GM04503 (cell line): ENCODE data around the gene ZNF664.
A peak's percentile ranks its signal among the peaks of the same experiment; 100 is the strongest.
"Not testable (repeated sequence)": the region's sequence is repeated elsewhere in the genome, so short reads cannot be mapped to it uniquely, and the experiment has no call there.

Experiments
- DNase-seq: peaks from one replicate; pipeline ENCODE4 v3.0.0-alpha.2; 2012; ENCODE audit warnings: low read depth

The ZNF664 gene

GRCh38 chr12:123941624-123942237 lies 31.3 kb upstream of the ZNF664 start:
- DNase-seq: no peak

- peak; percentile 90 for DNase-seq
These were observed 30.8 kb upstream of the ZNF664 start for GRCh38 chr12:123942238-123942653.

DNA sequence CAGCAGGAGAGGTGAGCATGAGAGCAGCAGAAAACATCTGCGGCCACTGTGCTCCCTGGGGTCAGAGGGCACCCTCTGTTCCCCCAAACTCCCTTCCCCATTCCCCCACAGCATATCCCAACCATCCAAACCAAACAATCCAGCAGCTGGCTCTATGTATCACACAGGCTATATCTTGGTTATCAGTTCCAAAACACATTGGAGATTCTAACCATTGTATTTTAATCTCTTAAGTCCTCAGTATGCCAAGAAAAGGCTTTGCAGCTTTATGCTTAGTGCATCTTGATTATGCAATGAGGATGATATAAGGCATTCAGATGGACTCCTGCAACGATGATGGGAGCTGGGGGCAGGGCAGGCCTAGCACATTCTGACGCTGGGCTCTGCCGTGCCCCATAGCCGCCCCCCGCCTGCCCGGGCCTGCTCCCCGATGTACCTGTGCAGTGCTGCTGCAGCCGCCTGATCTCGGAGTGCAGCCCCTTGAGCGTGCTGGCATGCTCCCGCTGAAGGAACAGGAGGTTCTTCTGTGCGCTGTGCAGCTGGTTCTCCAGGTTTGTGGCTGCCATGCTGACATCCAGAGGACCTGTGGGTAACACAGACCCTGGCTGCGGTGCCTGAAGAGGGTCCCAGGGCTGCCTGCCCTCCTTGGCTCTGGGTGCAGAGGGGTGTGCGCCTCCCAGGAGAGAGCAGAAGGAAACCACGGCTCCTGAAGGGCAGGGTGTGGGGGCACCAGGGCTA lies 29.9 kb upstream of the ZNF664 start:
- no peak for DNase-seq

GRCh38 chr12:123943816-123944215 lies 29.2 kb upstream of the ZNF664 start:
- DNase-seq: no peak

DNA sequence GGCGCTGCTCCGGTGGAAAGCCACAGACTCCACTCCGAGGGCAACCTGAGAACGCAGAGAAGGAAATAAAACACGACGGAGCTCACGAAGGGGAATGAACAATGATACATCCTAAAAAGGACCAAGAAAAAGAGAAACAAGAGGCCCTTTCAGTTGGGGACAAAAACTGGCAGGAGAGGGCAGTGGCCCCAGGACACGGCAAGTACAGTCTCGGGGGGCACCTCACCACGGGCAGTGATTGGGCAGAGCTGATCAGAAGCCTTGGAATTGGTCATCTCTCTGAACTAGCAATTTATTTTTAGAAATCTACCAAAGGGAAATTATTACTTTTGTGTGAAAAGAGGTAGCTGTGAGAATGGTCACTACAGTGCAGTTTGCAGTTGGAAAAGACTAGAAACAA lies 28.3 kb upstream of the ZNF664 start:
- no peak for DNase-seq

DNA sequence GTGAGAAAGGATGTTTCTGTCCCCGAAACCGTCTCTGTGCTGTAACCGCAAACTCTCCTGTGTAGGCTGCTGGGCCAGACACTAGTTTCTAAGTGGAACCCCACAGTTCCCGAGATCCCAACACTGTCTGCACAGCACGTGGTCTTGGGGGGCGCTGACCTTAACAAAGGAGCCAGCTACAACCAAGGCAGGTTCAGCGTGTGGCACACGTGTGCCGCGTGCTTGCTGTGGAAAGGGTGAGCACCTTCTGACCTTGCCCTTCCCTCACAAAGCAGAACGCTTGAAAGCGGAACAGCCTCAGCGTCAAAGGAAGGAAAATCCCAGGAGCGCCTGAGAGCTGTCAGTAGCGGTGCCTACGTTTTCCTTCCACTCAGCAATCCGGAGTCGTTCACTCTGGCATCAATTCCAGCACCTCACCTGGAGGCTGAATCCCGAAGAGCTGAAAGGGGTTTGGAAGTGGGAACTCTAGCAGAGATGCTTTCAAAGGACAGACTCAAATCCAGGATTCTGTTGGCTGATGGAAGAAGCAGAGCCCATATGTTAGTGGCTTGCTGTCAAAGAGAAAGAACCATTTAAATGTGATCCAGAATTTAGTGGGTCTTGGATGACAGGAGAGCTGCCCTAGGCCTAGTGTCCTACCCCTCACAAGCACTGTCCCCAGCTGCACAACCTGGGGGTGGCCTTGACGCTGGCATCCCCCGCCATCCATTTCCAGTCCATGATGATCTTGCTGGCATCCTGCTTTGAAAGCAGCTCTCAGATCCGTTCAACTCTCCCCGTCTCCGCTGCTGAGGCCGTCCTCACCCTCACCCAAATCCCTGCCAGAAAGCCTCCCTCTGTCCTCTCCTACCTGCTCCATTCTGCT lies 27.5 kb upstream of the ZNF664 start:
- DNase-seq: no peak

GRCh38 chr12:123946152-123946515 lies 26.9 kb upstream of the ZNF664 start:
- DNase-seq: no peak

DNA sequence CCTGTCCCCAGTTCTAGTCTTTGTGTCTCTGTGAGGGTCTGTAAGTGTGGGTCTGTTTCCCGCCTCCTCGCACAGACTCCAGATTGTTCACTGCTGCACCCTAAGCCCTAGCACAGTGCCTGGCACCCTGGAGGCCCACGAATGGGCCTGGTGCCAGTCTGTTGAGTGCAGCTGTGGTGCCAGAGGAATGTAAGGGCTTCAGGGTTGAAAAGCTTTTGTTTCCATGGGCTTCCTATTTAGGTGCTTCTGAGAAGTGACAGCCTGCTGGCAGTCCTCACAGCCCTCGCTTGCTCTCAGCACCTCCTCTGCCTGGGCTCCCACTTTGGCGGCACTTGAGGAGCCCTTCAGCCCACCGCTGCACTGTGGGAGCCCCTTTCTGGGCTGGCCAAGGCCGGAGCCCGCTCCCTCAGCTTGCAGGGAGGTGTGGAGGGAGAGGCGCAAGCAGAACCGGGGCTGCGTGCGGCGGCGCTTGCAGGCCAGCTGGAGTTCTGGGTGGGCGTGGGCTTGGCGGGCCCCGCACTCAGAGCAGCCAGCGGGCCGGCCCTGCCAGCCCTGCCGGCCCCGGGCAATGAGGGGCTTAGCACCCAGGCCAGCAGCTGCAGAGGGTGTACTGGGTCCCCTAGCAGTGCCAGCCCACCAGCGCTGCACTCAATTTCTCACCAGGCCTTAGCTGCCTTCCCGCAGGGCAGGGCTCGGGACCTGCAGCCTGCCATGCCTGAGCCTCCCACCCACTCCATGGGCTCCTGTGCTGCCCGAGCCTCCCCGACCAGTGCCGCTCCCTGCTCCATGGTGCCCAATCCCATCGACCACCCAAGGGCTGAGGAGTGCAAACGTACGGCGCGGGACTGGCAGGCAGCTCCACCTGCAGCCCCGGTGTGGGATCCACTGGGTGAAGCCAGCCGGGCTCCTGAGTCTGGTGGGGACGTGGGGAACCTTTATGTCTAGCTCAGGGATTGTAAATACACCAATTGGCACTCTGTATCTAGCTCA lies 26.2 kb upstream of the ZNF664 start:
- not testable (repeated sequence) for DNase-seq

DNA sequence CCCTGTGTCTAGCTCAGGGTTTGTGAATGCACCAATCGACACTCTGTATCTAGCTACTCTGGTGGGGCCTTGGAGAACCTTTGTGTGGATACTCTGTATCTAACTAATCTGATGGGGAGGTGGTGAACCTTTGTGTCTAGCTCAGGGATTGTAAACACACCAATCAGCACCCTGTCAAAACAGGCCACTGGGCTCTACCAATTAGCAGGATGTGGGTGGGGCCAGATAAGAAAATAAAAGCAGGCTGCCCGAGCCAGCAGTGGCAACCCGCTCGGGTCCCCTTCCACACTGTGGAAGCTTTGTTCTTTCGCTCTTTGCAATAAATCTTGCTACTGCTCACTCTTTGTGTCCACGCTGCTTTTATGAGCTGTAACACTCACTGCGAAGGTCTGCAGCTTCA lies 25.5 kb upstream of the ZNF664 start:
- not testable (repeated sequence) for DNase-seq

- no peak for DNase-seq
These were observed 24.6 kb upstream of the ZNF664 start for GRCh38 chr12:123948401-123948795.

DNA sequence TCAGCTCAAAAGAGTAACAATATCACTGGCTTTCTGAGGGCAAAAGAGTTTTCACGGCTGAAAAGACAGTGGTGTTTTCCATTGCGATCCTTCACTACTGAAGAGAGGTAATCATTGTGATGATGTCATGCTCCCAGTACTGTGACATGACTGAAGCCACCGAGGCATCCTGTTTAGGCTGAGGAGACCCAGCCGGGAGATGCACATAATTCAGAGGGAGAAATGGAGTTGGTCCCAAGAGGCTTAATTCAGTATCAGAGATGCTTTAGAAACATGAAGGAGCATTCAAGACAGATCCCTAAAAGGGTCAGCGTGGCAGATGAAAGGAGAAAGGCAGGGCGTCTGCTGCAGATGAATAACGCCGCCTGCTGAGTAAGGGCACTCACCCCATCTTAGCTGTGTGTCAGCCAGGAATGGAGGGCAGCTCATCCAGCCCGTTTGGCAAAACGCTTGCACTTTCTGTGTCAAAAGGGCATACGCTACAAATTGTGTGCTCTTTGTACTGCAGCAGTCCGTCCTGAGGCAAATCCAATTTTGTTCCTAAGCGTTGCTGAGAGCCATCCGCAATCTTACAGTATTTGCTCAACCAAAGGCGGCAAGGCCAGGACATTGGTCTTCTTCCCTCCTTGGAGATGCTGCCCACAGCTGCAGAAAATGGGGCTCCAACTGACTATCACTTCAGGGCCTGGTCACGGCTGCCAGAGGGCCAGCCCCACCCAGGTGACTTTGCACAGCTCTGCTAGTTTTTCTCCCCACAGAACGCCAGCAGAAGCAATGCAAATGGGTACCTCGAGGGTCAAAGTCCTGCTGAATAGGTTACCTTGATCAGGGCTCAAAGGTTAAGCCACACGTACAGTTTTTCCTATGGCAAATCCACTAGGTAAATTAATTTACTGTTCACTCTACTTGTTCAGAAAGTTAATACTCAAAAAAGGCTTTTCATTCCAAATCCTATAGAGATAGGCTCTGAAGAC lies 23.9 kb upstream of the ZNF664 start:
- DNase-seq: no peak

DNA sequence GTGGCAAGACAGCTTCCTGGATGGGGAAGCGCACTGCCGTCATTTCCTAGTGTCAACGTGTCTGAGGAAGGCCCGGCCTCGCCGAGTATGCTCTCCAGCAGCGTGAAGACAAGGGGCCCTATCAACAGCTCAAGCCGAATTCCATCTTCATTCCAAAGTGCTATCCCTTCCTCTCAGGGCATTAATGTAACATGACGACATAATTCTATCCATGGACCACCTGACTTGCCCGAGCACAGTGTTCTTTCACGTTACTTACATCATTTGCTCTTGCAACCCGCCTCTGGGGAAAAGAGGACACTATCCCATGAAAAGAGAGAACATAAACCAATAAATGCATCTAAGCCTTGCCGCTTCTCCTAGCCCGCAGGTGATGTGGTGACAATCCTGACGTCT lies 23.2 kb upstream of the ZNF664 start:
- no peak for DNase-seq

DNA sequence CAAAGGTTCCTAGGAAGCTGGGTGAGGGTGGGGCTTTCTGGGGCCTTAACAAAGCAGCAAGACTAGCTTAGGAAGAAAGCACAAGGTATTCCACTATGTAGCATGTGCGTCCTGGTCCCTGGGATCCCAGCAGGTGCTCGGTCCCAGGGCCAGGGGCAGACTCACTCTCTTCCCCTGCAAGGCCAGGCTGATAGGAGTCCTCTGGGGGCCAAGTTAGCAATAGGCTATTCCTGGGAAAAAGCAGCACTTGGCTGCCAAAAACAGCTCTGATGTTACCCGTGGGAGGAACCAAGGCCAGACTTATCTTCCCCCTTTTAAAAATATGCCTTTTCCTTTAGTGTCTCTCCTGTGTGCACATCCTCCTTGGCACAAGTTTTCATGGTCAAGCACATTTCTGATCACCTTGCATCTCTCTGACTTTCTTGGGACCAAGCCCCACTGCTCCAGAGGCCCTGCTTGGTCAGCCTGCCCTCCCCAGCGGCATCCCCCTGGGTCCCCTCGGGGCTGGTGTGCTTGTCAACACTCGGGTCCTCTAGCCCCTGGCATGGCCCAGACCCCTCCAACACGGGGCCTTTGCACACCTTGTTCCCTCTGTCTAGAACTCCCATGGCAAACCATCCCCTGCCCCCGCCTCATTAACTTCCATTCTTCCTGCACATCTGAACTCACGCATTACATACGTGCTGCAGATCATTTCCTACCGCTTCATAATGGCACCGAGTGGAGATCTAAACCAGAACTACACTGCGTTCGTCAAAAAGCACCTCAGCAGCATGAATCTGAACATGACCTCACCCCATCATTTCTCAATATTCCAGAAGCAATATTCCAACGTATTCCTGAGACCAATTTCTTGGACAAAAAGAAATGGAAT lies 22.3 kb upstream of the ZNF664 start:
- no peak for DNase-seq

DNA sequence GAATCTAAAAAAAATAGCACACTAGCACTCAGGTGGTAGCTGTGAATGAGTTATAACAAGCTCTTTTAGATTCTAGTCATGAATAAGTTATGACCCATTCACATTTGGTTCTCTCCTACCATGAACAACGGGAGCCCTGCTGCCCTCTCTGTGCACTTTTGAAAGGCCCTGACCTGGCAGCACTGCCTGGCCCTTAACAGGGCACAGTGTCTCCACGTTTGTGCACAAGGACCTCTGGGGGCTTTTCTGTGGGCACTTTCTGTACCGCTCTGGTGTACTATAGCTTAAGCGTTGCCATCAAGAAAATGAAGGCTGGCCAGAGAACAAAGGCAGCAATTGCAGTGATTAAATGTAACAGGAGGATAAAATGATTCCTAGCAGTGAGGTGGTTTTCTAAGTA lies 21.5 kb upstream of the ZNF664 start:
- DNase-seq: no peak

DNA sequence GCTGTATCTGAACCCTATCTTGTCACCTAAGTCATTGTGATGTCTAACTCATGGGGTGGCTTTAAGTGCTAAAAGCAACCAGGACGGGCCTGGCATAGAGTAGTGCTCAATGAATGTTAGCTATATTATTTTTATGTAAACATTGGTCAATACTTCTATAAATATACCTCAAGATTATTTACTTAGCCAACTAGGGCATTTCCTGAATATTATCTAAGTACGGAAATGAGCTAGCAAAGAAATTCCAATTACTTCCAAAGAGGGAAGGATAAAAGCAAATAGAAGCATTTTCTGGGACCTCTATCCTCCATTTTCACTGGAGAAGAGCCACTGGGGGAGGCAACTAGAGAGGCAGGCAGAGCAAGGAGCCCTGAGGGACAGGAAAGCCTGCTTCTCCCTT lies 21.0 kb upstream of the ZNF664 start:
- DNase-seq: no peak

DNA sequence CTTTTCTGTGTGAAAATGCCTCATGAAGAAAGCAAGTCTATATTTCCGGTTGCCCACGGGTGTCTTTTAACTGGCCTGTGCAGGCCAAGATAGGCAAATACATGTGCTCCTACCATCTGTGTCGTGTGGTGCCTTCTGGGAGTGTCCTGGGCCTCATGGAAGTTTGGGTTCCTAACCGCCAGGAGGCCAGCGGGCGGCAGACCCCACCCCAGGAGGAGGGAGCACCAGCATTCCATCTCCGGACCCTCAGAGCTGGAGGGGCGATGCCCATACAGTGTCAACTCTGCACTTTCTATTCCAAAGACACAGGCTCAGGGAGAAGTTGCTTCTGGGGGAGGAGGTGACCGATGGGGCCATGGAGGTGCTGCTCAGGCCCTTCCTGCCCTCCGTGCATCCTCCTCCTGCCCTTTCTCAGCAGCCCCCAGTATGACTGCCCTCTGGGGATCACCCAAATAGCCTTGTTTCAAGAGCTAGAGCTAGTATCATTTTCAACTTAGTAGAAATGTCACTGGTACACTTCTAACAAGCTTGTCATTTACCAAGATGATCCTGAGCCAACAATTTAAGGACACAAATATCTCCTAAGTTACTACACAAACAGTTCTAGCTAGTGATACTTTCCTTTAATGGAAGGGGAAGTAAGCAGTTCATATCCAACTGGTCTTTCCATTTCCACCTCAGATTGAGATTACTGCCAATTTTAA lies 18.2 kb upstream of the ZNF664 start:
- no peak for DNase-seq

DNA sequence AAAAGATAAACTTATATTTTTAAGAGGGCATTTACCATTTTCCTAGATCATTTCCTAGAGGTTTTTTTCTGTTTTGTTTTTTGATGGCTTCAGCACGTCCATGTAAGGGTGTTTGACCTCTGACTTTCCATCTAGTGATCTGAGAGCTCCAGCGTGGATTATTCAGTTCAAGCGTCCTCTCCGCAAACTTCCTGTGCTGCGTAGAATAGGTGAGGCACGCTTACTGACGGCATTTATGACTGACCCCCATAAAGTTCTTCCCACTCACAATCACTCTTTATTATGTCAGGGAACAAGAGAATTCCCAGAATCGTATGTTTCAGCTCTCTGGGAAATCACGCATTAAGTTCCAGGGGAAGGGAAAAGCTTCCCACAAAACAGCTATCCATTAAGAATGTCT lies 16.8 kb upstream of the ZNF664 start:
- DNase-seq: no peak

DNA sequence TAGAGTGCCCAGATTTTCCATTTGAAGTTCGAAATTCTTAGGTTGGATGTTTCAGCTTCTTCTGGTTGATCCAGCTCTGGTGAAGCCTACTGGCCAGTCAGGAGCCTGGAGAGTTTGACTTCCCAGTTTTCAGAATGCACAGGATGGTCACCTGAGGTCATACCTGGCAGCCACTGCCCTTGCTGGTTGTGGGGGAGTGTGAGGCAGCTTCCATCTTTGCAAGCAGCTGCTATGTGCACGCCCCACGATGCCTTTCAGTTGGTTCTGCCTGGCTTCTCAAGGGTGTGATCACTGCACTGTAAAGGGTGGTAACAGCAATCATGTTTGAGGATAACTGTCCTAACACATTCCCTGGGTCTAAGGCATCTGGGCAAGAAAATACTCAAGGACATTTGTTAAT lies 15.8 kb upstream of the ZNF664 start:
- DNase-seq: no peak

DNA sequence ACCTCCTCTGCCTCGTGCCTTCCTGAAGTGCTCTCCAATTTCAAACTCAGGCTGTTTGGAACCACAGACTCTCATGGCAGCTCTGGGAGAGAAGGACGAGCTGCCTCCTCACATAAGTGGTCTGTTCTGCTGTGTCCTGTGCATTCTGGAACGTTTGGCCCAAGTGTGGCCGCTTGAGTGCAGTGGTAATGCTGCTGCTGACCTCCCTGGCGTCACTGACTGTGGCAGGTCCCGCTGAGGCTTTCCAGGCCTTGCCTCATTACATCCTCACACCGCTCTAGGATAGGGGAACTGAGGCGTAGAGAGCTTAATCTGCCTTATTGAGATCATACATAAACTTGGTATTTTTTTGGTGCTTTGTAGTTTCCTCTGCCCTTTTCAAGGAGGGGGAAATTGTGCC lies 14.6 kb upstream of the ZNF664 start:
- no peak for DNase-seq
